ENCODE results near the gene ADAP1.
A peak's percentile ranks its signal among the peaks of the same experiment; 100 is the strongest.

Gene ADAP1

GRCh38 chr7:903921-904755 lies 50.3 kb downstream of the ADAP1 start:
- DNase-seq: no peak

GRCh38 chr7:902996-903395 lies 51.5 kb downstream of the ADAP1 start:
- no peak for DNase-seq

- DNase-seq: peak; percentile 94
Measured at GRCh38 chr7:901388-902154, 52.9 kb downstream of the ADAP1 start.

GRCh38 chr7:901041-901387 lies 53.5 kb downstream of the ADAP1 start:
- DNase-seq: no peak

- no peak for DNase-seq
Measured at GRCh38 chr7:900331-901040, 54.0 kb downstream of the ADAP1 start.

GRCh38 chr7:899806-900205 lies 54.7 kb downstream of the ADAP1 start:
- DNase-seq: no peak

- no peak for DNase-seq
Measured at GRCh38 chr7:898855-899681, 55.4 kb downstream of the ADAP1 start.

GRCh38 chr7:898460-898854 lies 56.0 kb downstream of the ADAP1 start:
- DNase-seq: no peak

- no peak for DNase-seq
Measured at GRCh38 chr7:897771-898376, 56.6 kb downstream of the ADAP1 start.

GRCh38 chr7:897086-897485 lies 57.4 kb downstream of the ADAP1 start:
- no peak for DNase-seq

GRCh38 chr7:896346-897075 lies 58.0 kb downstream of the ADAP1 start:
- DNase-seq: no peak

- no peak for DNase-seq
Measured at GRCh38 chr7:895451-896052, 58.9 kb downstream of the ADAP1 start.

GRCh38 chr7:894927-895450 lies 59.5 kb downstream of the ADAP1 start:
- no peak for DNase-seq

GRCh38 chr7:894164-894867 lies 60.2 kb downstream of the ADAP1 start:
- no peak for DNase-seq

- no peak for DNase-seq
Measured at GRCh38 chr7:893686-894085, 60.8 kb downstream of the ADAP1 start.

GRCh38 chr7:892648-893593 lies 61.6 kb downstream of the ADAP1 start:
- no peak for DNase-seq

GRCh38 chr7:891805-892204 lies 62.7 kb downstream of the ADAP1 start:
- DNase-seq: no peak

- no peak for DNase-seq
Measured at GRCh38 chr7:891291-891690, 63.2 kb downstream of the ADAP1 start.

GRCh38 chr7:890868-891267 lies 63.6 kb downstream of the ADAP1 start:
- DNase-seq: no peak

Data from HCEC 1CT (cell line).